GM18951 (cell line): Measurements from ENCODE around the gene SLC22A12.
"Not testable (repeated sequence)": the region's sequence is repeated elsewhere in the genome, so short reads cannot be mapped to it uniquely, and the experiment has no call there.

Source experiments
- POLR2A ChIP-seq: IDR thresholded peaks from 4 replicates; pipeline ENCODE4 v1.6.1; 2011; ENCODE audit warnings: mild to moderate bottlenecking; ENCODE audit not compliant: insufficient read length, insufficient read depth; ENCODE audit errors: extremely low read depth
- in situ Hi-C: fragments of 300-500 bp; cut with MboI; formaldehyde crosslinking; loops from one replicate; pipeline ENCODE4 v1.12.0; 2022; ENCODE audit warnings: low sequenced_read_pairs, mixed read lengths, inconsistent platforms; ENCODE audit not compliant: unreplicated experiment

The SLC22A12 gene

DNA sequence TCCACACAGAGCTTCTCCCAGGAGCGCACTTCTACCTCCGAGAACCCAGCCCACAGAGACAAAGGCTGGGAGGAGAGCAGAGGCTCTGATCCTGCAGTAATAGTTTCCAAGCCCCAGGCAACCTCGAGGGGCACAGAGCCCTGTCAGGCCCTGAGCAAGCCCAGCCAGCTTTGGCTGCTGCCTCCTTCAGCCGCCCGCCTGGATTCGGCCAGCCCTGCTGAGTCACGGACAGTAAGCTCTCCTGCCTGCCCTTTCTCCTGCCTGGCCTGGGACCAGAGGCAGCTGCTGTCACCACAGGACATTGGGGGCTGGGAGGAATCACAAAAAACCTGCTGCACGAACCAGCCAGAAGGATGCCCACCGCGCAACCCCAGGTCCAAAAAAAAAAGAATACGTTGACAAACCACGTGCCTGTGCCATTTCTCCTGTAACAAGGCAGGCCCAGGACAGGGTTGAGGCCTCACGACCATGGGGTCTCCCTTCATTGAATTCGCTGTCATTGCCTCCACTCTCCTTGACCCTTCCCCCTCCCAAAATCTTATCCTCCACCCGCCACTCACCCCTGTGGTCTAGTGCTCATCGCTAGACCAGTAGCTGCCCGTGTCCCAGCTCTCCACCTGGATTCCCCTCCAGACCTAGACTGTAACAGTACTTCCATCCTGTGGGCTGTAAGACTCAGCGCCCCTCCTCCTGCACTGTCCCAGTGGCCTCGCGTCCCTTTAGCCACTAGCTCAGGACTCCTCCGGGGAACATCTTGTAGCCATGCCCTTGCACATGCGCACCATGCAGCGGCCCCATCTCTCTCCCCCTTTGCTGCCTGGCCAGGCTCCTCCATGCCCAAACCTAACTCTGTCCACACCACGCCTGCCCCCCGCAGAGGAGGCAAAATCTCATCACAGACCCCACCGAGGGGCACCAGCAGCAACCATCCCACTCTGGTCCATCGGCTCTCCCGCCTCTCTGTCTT, 7.4 kb upstream of the SLC22A12 start:
- no peak for TF ChIP-seq POLR2A
- in situ Hi-C loops, result no loop called here

DNA sequence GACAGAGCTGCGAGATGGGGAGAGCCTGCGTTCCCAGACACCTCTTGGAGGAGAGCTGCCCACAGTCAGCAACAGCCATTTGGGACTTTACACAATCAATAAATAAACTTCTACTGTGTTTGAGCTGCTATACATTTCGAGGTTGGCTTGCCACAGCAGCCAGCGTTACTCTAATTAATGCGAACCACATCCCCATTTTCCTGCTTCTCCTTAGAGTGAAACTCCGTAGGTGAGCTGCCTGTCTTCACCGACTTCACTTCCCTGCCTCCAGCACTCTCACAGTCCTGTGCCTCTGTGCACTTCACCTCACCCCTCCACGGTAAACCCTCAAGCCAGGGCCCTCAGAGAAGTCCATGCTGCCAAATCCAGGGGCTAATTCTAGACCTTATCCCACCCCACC, 5.9 kb upstream of the SLC22A12 start:
- in situ Hi-C loops, result no loop called here
- TF ChIP-seq POLR2A, result no peak

DNA sequence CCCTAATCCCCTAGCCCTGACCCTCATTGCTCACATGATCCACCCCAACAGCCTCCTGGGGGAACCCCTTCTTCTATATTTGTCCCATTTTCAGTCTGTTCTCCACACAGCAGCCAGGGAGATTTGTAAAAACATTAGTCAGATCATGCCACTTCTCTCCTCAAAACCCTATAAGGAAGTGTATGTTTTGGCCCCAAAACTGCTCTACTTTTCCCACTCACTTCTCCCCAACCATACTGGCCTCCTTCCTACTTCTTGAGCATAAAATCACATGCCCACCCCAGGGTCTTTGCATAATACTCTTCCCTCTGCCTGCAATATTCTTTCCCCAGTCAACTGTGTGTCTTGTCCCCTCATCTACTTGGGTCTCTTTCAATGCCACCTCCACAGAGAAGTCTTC, 4.7 kb upstream of the SLC22A12 start:
- in situ Hi-C loops, result no loop called here
- no peak for TF ChIP-seq POLR2A

DNA sequence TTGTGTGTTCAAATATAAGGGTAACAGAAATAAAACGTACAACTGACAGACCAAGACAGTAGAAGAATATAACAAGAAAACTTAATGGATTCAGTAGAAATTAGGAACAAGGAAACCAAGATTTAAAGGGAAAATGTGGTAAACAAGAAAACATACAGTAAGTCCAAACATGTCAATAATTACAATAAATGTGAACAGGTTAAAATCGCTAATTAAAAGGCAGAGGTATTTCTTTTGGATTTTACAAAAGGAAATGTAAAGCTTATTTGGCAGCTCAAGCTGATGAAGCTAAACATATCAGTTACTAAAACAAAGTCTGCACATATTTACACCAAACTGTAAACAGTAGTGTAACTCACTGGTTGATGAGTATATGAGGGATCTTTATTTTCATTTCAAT, 2.3 kb upstream of the SLC22A12 start:
- in situ Hi-C loops, result no loop called here
- TF ChIP-seq POLR2A, result no peak

DNA sequence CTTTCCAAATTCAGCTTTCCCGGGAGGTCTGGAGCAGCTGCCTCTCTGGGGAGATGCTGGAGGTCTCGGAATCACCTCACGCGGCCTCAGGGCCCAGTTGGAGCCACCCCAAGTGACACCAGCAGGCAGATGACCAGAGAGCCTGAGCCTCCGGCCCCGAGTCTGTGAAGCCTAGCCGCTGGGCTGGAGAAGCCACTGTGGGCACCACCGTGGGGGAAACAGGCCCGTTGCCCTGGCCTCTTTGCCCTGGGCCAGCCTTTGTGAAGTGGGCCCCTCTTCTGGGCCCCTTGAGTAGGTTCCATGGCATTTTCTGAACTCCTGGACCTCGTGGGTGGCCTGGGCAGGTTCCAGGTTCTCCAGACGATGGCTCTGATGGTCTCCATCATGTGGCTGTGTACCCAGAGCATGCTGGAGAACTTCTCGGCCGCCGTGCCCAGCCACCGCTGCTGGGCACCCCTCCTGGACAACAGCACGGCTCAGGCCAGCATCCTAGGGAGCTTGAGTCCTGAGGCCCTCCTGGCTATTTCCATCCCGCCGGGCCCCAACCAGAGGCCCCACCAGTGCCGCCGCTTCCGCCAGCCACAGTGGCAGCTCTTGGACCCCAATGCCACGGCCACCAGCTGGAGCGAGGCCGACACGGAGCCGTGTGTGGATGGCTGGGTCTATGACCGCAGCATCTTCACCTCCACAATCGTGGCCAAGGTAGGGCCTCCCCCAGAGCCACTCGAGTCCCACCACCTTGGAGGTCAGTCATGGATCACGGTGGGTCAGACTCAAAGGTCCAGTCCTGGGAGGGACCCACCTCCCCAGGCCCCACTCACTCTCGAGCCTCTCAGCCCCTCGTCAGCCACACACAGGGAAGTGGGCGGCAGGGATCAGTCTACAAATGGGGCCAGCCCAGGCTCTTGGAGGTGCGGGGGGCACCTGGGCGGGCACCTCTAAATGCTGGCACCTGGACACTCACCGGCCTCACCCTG, 525 bp downstream of the SLC22A12 start:
- no peak for TF ChIP-seq POLR2A
- in situ Hi-C loops, result no loop called here

DNA sequence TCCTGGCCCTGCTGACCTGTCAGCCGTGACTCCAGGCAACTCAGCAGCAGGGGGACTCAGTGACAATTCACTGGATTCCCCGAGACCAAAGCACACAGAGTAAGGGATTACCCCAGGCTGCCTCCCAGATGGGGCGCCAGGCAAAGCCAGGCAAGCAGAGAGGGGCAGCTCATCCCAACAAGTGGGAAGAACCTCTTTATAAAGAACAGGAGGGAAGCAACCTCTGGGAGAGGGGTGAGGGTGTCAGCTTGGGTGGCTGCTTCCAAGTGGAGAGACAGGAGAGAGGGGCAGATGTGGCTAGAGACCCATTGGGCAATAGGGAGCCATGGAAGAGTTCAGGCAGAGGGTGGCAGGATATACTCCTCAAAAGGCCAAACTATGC, 1.2 kb downstream of the SLC22A12 start:
- in situ Hi-C loops, result no loop called here

DNA sequence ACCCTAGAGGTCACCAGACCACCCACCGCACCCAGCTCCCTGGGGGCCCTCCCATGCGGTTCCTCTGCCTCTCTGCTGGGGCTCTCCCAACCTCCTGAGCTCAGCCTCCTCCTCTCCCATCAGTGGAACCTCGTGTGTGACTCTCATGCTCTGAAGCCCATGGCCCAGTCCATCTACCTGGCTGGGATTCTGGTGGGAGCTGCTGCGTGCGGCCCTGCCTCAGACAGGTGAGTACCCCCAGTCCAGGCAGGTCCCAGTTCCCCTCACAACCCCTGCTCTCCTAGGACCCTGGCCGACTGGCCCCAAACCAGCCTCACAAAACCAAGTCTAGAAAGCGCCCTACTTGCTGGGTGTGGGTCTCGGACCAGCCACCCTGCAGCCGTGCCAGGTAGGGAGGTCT, 1.6 kb downstream of the SLC22A12 start:
- no peak for TF ChIP-seq POLR2A
- in situ Hi-C loops, result no loop called here

More for the DNA sequence above, 1.2 kb downstream of the SLC22A12 start:
- no peak for TF ChIP-seq POLR2A

DNA sequence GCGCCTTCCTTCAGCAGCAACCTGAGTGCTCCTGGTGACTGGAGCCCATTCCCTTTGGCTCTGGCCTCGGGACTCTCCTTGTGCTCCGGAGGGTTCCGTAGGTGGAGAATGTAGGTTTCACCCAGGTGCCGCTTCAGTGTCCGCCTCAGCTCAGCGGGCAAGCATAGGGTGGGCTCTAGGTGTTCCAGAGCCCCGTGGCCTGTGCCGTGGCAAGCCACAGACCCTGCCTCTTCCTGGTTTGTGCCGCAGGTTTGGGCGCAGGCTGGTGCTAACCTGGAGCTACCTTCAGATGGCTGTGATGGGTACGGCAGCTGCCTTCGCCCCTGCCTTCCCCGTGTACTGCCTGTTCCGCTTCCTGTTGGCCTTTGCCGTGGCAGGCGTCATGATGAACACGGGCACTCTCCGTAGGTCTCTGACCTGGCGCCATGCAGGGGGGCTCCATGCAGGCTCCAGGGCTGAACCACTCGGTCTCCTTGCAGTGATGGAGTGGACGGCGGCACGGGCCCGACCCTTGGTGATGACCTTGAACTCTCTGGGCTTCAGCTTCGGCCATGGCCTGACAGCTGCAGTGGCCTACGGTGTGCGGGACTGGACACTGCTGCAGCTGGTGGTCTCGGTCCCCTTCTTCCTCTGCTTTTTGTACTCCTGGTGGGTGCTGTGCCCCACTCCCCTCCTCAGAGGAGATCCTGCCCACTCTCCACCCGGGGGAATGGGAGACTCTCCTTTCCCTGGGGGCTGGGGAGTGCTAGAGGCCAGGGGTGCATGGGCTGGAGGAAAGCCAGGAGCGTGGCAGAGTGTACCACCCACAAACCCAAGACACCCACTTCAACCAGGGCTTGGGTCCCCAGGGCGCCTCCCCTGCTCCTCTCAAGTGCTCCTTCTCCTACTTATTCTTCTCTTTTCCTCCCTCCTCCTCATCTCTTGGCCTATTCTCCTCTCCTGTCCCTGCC, 2.4 kb downstream of the SLC22A12 start:
- in situ Hi-C loops, result no loop called here

DNA sequence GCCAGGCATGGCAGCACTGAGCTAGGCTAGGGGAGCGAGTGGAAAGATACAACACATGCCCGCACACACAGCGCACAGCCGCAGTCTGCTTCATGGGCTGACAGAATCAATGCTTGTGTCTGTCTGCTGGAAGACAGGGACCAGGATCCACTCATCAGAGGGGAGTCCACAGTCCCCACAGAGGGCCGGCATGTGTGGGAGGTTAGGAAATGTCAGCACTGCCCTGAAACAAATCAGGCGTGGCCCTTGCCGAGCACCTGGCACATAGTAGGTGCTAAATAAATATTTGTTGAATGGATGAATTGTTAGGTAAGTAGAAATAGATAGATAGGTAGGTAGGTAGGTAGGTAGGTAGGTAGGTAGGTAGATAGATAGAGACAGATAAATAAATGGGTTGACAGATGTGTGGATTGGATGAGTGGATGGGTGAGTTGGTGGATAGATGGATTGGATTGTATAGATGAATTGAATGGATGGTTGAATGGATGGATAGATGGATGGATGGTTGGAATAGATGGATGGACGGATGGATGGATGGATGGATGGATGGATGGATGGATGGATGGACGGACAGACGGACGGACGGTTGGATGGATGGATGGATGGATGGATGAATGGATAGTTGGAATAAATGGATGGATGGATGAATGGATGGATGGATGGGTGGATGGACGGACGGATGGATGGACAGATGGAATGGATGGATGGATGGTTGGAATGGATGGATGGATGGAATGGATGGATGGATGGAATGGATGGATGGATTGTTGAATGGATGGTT, 3.3 kb downstream of the SLC22A12 start:
- in situ Hi-C loops, result no loop called here
- no peak for TF ChIP-seq POLR2A

More for the DNA sequence above, 2.4 kb downstream of the SLC22A12 start:
- no peak for TF ChIP-seq POLR2A

DNA sequence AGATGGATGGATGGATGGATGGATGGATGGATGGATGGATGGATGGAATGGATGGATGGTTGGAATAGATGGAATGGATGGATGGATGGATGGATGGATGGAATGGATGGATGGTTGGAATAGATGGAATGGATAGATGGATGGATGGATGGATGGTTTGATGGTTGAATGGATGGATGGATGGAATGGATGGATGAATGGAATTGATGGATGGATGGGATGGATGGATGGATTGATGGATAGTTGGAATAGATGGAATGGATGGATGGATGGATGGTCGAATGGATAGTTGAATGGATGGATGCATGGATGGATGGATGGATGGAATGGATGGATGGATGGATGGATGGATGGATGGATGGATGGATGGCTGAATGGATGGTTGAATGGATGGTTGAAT, 4.9 kb downstream of the SLC22A12 start:
- in situ Hi-C loops, result not testable (repeated sequence)

DNA sequence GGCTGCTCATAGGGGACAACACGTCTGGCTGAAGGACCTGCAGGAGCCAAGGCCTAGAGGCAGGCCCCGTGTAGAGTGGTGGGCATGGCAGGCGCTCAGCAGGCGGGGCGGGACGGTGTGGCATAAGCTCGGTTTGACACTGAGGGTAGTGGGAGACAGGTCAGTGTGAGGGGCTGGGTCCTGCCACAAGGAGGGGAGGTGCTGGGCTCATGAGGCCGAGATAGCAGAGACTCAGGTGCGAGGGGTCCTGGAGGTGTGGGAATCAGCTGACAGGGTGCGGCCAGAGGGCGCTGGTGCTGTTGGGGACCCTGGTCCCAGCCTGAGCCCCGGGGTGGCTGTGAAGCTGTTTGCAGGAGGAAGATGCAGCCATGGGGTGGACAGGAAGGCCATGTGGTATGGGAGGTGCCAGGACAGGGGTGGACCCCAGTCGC, 6.7 kb downstream of the SLC22A12 start:
- TF ChIP-seq POLR2A, result no peak
- in situ Hi-C loops, result no loop called here
